Esophagus muscularis mucosa (tissue), 4 donors: ENCODE measurements around the gene MTHFR. TPM values are rescaled to one million over a fixed set of nuclear protein-coding genes. Genes with fewer than 3 reads are reported as not detected.

Experiments
- DNase-seq: peaks from one replicate; pipeline ENCODE4 v3.0.0-alpha.2; 2017; ENCODE audit errors: extremely low spot score
- H3K27ac ChIP-seq, 4 donors: fragments of 200-600 bp; sonication (generic); replicated peaks in 1 of 4; 1 replicate in 3 of 4; 2 replicates in 1 of 4; pipeline ENCODE4 v1.5.1; 2016 to 2019; ENCODE audit warnings: mild to moderate bottlenecking in 1 of 4
- H3K27me3 ChIP-seq, 4 donors: fragments of 200-600 bp; sonication (generic); one replicate each; pipeline versions ENCODE4 v1.5.1 to v1.6.0; 2016 to 2019
- H3K36me3 ChIP-seq, 4 donors: fragments of 200-600 bp; sonication (generic); one replicate each; pipeline ENCODE4 v1.5.1; 2016 to 2019
- H3K4me1 ChIP-seq, 4 donors: fragments of 200-600 bp; sonication (generic); one replicate each; pipeline ENCODE4 v1.5.1; 2016 to 2019
- H3K4me3 ChIP-seq, 4 donors: fragments of 200-600 bp; sonication (generic); 1 replicate in 2 of 4; 2 replicates in 2 of 4; pipeline ENCODE4 v1.5.1; 2016 to 2019; ENCODE audit warnings: mild to moderate bottlenecking in 4 of 4, moderate library complexity in 1 of 4
- H3K9me3 ChIP-seq, 4 donors: fragments of 200-600 bp; sonication (generic); 1 replicate in 3 of 4; 2 replicates in 1 of 4; pipeline ENCODE4 v1.5.1; 2016 to 2019
- CTCF ChIP-seq, 3 experiments: fragments of 200-600 bp in 2 of 3; fragments of 450-650 bp in 1 of 3; sonication (generic) in 2 of 3; IDR thresholded peaks; one replicate each; pipeline ENCODE4 v1.5.1; 2017 to 2019; ENCODE audit warnings: antibody characterized with exemption in 3 of 3, mild to moderate bottlenecking in 2 of 3, moderate library complexity in 1 of 3
- EP300 ChIP-seq: sonication (generic); formaldehyde crosslinking; IDR thresholded peaks from one replicate; pipeline ENCODE4 v1.6.1; 2017; ENCODE audit warnings: antibody characterized with exemption
- POLR2A ChIP-seq: fragments of 450-650 bp; IDR thresholded peaks from one replicate; pipeline ENCODE4 v1.6.1; 2017; ENCODE audit warnings: antibody characterized with exemption, moderate library complexity, mild to moderate bottlenecking, low read depth
- POLR2AphosphoS5 ChIP-seq, 2 donors: sonication (generic); formaldehyde crosslinking; IDR thresholded peaks; one replicate each; pipeline ENCODE4 v1.6.1; 2017; ENCODE audit warnings: antibody characterized with exemption in 2 of 2
- WGBS: methylation state at CpG from one replicate; pipeline ENCODE4 v1.1.5; 2018; 5-methylcytosine and 5-hydroxymethylcytosine counted together
- intact Hi-C: fragments of 100-400 bp; cut with DNase I; formaldehyde crosslinking; loops from one replicate; pipeline ENCODE4 v1.15.1; 2023
- total RNA-seq, 4 donors: library from RNA; depleted of rRNA; stranded (reverse); fragments of >200 nt; gene quantifications; one replicate each; pipeline versions ENCODE4 v1.1.0 to v1.2.1, GENCODE V29; 2016

The MTHFR gene
- total RNA-seq, 4 donors from 2014 or later: 23.4 to 38.6 (median 26.8) TPM

GRCh38 chr1:11744287-11744686 is 61.5 kb downstream of the MTHFR start:
- intact Hi-C loops: no loop called here
- H3K27me3 ChIP-seq: no peaks in the 10 kb centered on the region
- H3K36me3 ChIP-seq: peaks cover 8 to 52% (median 31%) of the 10 kb centered on the region in 4 donors
- no peak for DNase-seq
- TF ChIP-seq CTCF (IDR thresholded peaks at IDR 0.05): no peak
- no peak for TF ChIP-seq EP300
- no peak for TF ChIP-seq POLR2A
- TF ChIP-seq POLR2AphosphoS5 (IDR thresholded peaks at IDR 0.05): no peak
- no peaks in the 10 kb centered on the region for H3K9me3 ChIP-seq
- WGBS: 85% methylated on average over 9 of the region's 9 CpGs
- no peak overlapping the region for H3K4me3 ChIP-seq
- H3K4me1 ChIP-seq: peaks cover 0 to 30% (median 24%) of the 10 kb centered on the region in 4 donors
- no peak overlapping the region for H3K27ac ChIP-seq

DNA sequence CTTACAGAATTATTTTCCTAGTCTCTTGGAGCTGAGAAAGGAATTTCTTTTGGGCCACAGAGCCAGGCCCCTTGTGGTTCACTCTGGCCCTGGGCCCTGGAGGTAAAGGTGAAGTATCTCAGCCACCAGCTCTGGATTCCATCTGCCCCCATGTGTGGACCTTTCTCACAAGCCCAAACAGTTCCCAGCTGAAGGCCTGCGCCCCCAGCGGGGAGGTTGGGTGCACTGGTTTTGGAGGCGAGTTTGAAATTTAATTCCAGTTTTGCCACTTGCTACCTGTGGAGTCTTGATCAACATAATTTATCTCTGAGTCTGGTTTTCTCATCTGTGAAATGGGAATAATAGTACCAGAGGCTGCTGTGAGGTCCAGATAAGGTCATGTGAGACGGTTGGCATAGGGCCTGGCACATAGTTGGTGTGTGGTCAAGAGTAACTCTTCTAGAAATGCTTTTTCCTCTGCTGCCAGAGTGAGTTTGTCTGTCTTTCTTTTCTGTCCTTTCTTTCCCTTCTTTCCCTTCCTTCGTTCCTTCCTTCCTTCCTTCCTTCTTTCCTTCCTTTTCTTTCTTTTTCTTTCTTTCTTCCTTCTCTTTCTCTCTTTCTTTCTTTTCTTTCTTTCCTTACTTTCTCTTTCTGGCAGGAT is 63.7 kb downstream of the MTHFR start:
- peaks cover 0 to 29% (median 10%) of the 10 kb centered on the region in 4 donors for H3K36me3 ChIP-seq
- no peak for DNase-seq
- H3K27me3 ChIP-seq: no peaks in the 10 kb centered on the region
- no peak overlapping the region for H3K27ac ChIP-seq
- no peak overlapping the region for H3K4me3 ChIP-seq
- no peaks in the 10 kb centered on the region for H3K9me3 ChIP-seq
- H3K4me1 ChIP-seq: peaks cover 9 to 38% (median 37%) of the 10 kb centered on the region in 4 donors
- WGBS: 88% methylated on average over 5 of the region's 5 CpGs
- intact Hi-C loops: no loop called here
- TF ChIP-seq CTCF (IDR thresholded peaks at IDR 0.05) (no peak), POLR2A (no peak)

DNA sequence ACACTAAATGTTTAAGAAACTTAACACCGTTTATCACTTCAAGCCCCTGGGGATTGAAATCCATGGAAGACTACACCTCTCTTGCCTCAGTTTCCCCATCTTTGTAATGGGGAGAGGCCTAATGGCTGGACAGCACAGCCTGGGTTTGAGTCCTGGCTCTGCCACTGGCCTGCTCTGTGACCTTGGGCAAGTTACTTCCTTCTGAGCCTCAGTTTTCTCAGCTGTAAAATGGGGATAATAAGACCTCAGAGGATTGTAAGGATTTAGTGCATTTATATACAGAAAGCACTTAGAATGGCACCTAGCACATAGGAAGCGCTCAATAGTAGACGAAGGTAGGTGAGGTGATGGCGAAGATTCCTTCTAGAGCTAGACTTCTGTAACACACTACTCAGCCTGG is 64.3 kb downstream of the MTHFR start:
- DNase-seq: no peak
- Histone ChIP-seq H3K27ac (no peak overlapping the region), H3K4me1 (peaks cover 10 to 43% (median 42%) of the 10 kb centered on the region in 4 donors), H3K9me3 (no peaks in the 10 kb centered on the region), H3K36me3 (peaks cover 0 to 23% (median 8%) of the 10 kb centered on the region in 4 donors), H3K27me3 (no peaks in the 10 kb centered on the region), H3K4me3 (no peak overlapping the region)
- TF ChIP-seq EP300: no peak
- no peak for TF ChIP-seq POLR2AphosphoS5 (IDR thresholded peaks at IDR 0.05)
- TF ChIP-seq POLR2A: no peak
- TF ChIP-seq CTCF (IDR thresholded peaks at IDR 0.05): no peak
- intact Hi-C loops: no loop called here
- 91% methylated on average over 4 of the region's 4 CpGs for WGBS

GRCh38 chr1:11740258-11741192 is 65.2 kb downstream of the MTHFR start:
- TF ChIP-seq POLR2AphosphoS5 (IDR thresholded peaks at IDR 0.05) (no peak), POLR2A (no peak), EP300 (no peak), CTCF (IDR thresholded peaks at IDR 0.05) (no peak)
- H3K4me1 ChIP-seq: peaks cover 11 to 50% (median 48%) of the 10 kb centered on the region in 4 donors
- peaks cover 0 to 14% (median under 1%) of the 10 kb centered on the region in 4 donors for H3K36me3 ChIP-seq
- H3K27ac ChIP-seq: no peak overlapping the region
- intact Hi-C loops: no loop called here
- no peaks in the 10 kb centered on the region for H3K9me3 ChIP-seq
- no peak for DNase-seq
- no peaks in the 10 kb centered on the region for H3K27me3 ChIP-seq
- H3K4me3 ChIP-seq: no peak overlapping the region
- 62% methylated on average over 15 of the region's 15 CpGs for WGBS
